22Rv1 (cell line): ENCODE data around the gene EIF4EBP2.

ENCODE experiments used
- ZFX ChIP-seq: fragments of 450-650 bp; IDR thresholded peaks from 2 replicates; pipeline ENCODE4 v1.6.1; 2017; ENCODE audit warnings: antibody characterized with exemption, borderline replicate concordance
- TF ChIP-seq, protein P1 (sequence below): fragments of 450-650 bp; IDR thresholded peaks from 2 replicates; pipeline ENCODE4 v1.5.1; 2017; ENCODE audit warnings: mild to moderate bottlenecking

GRCh38 chr10:70456164-70456563, 52.2 kb downstream of the EIF4EBP2 start:
- TF ChIP-seq, protein P1, sequence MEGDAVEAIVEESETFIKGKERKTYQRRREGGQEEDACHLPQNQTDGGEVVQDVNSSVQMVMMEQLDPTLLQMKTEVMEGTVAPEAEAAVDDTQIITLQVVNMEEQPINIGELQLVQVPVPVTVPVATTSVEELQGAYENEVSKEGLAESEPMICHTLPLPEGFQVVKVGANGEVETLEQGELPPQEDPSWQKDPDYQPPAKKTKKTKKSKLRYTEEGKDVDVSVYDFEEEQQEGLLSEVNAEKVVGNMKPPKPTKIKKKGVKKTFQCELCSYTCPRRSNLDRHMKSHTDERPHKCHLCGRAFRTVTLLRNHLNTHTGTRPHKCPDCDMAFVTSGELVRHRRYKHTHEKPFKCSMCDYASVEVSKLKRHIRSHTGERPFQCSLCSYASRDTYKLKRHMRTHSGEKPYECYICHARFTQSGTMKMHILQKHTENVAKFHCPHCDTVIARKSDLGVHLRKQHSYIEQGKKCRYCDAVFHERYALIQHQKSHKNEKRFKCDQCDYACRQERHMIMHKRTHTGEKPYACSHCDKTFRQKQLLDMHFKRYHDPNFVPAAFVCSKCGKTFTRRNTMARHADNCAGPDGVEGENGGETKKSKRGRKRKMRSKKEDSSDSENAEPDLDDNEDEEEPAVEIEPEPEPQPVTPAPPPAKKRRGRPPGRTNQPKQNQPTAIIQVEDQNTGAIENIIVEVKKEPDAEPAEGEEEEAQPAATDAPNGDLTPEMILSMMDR: no peak
- no peak for TF ChIP-seq ZFX
